HL-60 (cell line): ENCODE data around the gene ASCC3.

Experiments
- REST ChIP-seq: IDR thresholded peaks from 2 replicates; pipeline ENCODE4 v1.6.1; 2012; ENCODE audit warnings: low read depth; ENCODE audit not compliant: insufficient replicate concordance
- TF ChIP-seq, protein P1 (sequence below): IDR thresholded peaks from one replicate; pipeline ENCODE4 v1.5.1; 2011; ENCODE audit warnings: low read length, control low read depth, inconsistent platforms; ENCODE audit not compliant: insufficient read depth

- TF ChIP-seq, protein P1, sequence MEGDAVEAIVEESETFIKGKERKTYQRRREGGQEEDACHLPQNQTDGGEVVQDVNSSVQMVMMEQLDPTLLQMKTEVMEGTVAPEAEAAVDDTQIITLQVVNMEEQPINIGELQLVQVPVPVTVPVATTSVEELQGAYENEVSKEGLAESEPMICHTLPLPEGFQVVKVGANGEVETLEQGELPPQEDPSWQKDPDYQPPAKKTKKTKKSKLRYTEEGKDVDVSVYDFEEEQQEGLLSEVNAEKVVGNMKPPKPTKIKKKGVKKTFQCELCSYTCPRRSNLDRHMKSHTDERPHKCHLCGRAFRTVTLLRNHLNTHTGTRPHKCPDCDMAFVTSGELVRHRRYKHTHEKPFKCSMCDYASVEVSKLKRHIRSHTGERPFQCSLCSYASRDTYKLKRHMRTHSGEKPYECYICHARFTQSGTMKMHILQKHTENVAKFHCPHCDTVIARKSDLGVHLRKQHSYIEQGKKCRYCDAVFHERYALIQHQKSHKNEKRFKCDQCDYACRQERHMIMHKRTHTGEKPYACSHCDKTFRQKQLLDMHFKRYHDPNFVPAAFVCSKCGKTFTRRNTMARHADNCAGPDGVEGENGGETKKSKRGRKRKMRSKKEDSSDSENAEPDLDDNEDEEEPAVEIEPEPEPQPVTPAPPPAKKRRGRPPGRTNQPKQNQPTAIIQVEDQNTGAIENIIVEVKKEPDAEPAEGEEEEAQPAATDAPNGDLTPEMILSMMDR = no peak
- no peak for TF ChIP-seq REST
Observed at GRCh38 chr6:100662264-100662663, 218.9 kb downstream of the ASCC3 start.
